GM19455 (cell line): ENCODE results near the gene ATG10.
A peak's percentile ranks its signal among the peaks of the same experiment; 100 is the strongest.
"Not testable (repeated sequence)": the region's sequence is repeated elsewhere in the genome, so short reads cannot be mapped to it uniquely, and the experiment has no call there.

ENCODE experiments used
- ATAC-seq: cut with Tn5 transposase; IDR thresholded peaks from one replicate; pipeline ENCODE4 v1.9.1; 2021; ENCODE audit not compliant: unreplicated experiment

The ATG10 gene

DNA sequence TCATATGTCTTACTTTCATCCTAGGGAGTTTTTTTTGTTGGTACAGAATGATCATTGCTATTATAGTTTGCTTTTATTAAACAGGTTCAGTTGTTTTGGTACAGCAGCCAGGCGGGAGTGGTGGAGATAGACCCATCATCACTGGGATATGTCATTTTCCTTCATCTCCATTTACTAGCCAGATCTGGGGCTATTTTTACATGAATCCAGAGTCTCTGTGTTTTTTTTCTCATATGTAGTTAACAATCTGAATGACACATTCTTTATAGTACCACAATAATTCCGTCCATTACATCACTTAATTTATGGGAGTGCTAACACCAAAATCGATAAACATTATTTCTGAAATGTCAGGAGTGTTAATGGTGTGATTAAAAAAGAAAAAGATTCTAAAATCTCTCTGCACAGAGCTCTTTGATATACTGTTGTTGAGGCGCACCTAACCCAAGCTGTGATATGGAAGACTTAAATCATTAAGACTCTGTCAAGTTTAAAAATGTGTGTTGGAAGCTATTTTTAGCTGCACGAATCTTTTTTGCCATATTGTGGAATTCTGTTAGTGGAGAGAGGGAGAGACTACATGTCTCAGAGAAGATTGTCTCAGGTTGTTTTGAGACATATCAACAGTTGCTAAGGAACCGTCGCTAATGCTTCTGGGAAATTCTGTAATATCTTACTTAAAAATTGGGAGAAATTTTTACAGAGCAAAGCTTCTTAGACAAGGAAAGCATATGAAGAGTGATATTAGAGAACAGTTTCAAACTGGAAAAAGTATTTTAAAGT lies 246.7 kb downstream of the ATG10 start:
- ATAC-seq: no peak

GRCh38 chr5:82221020-82221419 lies 249.2 kb downstream of the ATG10 start:
- ATAC-seq: no peak

DNA sequence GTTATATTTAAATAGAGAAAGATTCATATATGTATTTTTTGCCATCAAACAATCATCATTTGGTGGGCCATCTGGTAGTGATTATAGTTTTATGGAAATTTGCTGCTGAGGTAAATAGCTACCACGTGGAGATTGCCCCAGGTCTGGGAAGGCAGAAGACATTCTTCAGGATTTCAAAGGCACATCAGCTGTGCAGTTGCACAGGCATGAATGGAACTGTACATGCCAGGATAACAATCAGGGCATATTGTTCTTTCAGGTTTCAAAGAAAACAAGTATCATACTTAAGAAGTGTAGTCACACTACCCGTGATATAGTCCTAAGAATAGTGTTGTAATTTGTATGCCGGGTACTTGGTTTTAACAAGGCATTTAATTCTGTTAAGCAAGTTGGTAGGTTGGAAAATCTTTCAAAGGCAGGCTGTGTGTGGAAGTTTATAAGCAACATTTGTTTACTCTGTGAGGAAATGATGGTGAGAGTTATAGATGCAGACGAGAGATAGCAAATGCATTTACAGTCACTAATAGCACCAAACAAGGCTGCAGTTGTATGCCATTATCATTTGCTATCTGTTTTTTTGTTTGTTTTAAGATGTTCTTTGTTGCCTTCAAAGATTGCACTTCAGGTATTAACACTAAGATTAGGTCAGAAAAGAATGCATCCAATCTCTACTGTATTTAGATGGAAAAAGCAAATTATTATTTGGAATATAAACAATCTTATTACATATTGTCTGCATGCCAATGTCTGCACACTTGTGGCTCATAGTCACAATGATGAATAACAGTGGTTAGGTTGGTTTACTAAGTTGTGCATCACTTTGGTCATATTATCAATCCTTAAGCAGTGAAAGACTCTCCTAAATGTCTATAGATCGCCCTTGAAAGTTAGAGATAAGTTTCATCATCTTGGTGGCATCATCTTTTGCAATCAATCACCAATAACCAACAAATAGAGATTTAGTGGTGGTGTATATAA lies 251.1 kb downstream of the ATG10 start:
- ATAC-seq: no peak

GRCh38 chr5:82225525-82226172 lies 253.8 kb downstream of the ATG10 start:
- ATAC-seq: peak; percentile 90

DNA sequence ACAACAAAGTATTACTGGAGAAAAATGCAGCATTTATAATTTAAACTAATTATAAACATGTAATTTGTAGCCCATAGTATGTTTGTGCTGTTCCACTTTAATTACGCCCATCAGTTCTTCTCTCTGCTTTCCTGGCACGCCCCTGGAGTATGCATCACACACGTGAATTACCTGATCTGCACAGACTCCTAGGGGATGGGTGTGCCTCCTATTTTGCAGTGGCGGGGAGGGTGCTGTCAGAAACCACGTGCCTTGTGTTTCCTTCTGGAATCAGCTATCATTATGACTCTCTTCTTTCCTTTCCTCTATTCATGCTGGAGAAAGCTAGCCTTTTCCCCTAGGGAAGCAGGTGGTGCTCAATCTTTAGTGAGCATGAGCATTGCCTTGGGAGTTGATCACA lies 263.1 kb downstream of the ATG10 start:
- ATAC-seq: no peak

- ATAC-seq: no peak
Measured at GRCh38 chr5:82244151-82244550, 272.3 kb downstream of the ATG10 start.

GRCh38 chr5:82244854-82245635 lies 273.2 kb downstream of the ATG10 start:
- no peak for ATAC-seq

- ATAC-seq: no peak
Measured at GRCh38 chr5:82246960-82247574, 275.2 kb downstream of the ATG10 start.

DNA sequence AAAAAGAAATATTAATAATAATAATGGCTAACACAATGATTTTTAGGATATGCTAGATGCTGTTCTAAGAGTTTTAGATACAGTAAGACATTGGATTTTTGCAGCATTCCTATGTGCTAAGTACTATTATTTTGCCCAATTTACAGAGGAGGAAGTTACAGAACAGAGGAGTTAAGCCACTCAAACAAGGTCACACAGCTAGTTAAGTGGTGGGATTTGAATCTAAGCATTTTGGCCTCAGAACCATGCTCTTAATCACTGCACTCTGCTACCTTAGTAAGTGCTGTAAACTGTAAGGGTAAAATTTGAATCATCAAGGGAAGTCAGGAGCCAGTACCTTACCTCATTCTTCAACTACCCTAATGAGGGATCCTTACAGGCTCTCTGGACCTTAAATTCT lies 280.9 kb downstream of the ATG10 start:
- ATAC-seq: no peak

DNA sequence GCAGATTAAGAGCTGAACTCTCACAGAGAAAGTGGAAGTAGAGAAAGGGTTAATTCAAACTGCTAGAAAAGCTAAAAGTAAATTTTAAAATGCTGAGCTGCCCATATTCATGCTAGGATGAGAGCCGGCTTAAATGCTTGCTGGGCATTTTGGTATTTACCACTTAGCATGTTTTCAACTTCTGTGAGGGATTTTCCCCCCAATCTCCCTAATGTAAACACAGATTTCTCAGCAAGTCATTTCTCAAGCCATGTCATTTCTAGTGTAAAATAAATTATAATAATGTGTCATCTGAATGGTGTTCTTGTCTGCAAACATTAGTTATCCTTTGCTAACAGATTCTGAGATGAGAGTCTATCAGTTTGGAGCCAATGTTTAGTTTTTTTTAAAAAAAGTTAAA lies 284.0 kb downstream of the ATG10 start:
- no peak for ATAC-seq

- ATAC-seq: no peak
Measured at GRCh38 chr5:82257247-82257646, 285.4 kb downstream of the ATG10 start.

DNA sequence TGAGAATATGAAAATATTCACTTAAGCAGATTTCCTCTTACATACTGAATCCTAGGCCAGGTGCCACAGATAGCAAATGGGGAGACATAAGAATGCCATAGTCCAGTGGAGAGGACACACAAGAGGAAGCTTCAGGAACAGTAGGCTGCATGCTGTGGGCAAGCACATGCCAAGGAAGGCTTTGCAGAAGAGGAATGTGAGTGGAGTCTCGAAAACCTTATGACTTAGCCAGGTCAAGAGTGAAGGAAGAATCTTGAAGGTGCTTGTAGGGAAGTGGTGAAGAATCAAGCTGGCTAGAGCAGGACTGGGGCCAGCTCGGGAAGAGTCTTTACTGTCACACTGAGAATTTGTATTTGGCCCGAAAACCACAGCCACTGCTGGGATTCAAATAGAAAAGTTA lies 285.9 kb downstream of the ATG10 start:
- ATAC-seq: no peak

DNA sequence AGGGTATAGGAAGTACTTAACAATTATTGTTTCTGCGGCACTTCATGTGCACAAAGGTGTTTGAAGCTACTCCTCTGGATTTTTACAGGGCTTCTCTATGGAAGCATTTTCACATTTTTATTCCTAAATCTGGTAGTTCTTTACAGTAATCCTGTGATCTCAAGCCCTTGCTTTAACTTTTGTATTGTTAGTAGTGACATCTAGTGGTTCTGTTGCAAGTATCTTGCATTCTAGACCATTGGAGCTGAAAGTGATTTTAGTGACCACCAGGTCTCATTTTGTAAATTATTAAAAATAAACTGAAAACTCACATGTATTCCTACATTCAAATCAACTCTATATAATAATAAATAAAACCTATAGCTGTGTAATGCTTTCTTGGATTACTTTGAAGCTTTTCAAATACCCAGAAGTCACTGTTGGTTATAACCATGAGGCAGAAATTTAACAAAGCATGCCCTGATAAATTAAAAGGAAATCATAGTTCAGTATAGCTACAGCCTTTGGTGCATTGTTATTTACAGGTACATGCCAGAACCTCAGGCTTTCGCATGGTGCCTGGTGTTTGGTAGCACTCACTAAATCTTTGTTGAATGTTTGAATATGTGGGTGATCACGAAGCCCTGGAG lies 287.5 kb downstream of the ATG10 start:
- no peak for ATAC-seq

GRCh38 chr5:82265047-82265446 lies 293.2 kb downstream of the ATG10 start:
- ATAC-seq: no peak

- ATAC-seq: not testable (repeated sequence)
Measured at GRCh38 chr5:82267297-82267933, 295.6 kb downstream of the ATG10 start.

DNA sequence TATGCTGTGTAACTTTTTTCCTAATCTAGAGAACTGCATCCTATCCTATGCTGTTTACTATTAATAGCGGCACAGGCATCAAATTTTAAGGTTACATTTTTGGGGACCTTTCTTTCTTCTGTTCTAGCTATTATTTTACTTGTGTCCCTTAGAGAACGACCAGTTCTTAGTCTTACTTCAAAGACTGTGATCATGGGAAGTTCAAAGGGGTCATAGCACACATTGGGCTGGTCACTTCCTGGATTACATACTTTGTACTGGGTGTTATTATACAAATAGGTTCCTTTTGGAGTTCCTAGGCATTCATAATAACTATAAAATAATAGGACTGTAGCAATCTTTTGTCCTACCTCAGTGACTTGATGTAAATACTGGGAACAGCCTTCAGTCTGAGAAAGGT lies 297.5 kb downstream of the ATG10 start:
- ATAC-seq: not testable (repeated sequence)

DNA sequence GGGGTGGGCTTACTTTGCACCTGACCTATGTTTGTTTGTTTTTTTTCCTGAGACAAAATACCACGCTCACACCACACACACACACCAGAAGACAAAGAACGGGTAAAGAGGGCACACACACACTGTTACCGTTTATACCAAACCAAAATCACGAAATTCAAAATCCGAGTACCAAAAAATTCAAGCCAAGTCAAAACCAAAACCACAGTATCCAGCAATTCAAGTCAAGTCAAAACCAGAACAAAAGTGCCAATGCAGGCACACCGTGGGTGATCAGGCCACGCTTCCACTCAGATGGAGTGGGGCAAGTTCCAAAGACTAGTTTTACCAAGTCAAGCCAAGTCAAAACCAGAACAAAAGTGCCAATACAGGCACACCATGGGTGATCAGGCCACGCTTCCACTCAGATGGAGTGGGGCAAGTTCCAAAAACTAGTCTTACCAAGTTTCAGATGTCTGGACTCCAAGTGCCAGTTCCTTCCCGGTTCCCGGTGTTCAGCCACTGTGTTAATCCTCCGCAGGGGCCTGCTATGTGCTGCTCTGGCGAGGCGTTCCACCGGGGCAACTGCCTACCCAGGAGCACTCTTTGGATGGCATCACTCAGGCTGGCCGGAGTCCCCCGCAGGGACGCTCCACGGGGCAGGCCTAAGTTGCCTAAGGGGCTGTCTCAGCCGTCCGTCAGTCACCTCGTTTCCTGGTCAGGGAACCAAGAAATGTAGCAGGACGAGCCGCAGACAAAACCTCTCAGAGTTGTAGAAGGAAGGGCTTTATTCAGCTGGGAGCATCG lies 300.9 kb downstream of the ATG10 start:
- not testable (repeated sequence) for ATAC-seq

- ATAC-seq: not testable (repeated sequence)
Measured at GRCh38 chr5:82273426-82273825, 301.6 kb downstream of the ATG10 start.
